ENCODE data around the gene BCL2L15.

BCL2L15 gene

GRCh38 chr1:113872219-113872935 is 15.0 kb downstream of the BCL2L15 start:
- no peak for TF ChIP-seq CTCF (IDR thresholded peaks at IDR 0.05; ENCODE audit: control insufficient read depth, extremely low read depth, insufficient read depth)
- no peak for DNase-seq (ENCODE audit: low read depth)
- H3K4me3 ChIP-seq (ENCODE audit: low read depth, low read length), result no peak overlapping the region

- DNase-seq (ENCODE audit: low read depth), result no peak
- no peak for TF ChIP-seq CTCF (IDR thresholded peaks at IDR 0.05; ENCODE audit: control insufficient read depth, extremely low read depth, insufficient read depth)
- H3K4me3 ChIP-seq (ENCODE audit: low read depth, low read length), result no peak within 1 kb of the TSS
Measured at GRCh38 chr1:113871597-113872113, 15.7 kb downstream of the BCL2L15 start, which contains the start of gene PTPN22. TSS of gene PTPN22 (minus strand) at chr1:113871712.

GRCh38 chr1:113870778-113871177 is 16.6 kb downstream of the BCL2L15 start:
- TF ChIP-seq CTCF (IDR thresholded peaks at IDR 0.05; ENCODE audit: control insufficient read depth, extremely low read depth, insufficient read depth), result no peak
- no peak overlapping the region for H3K4me3 ChIP-seq (ENCODE audit: low read depth, low read length)
- no peak for DNase-seq (ENCODE audit: low read depth)

- no peak for TF ChIP-seq CTCF (IDR thresholded peaks at IDR 0.05; ENCODE audit: control insufficient read depth, extremely low read depth, insufficient read depth)
- no peak for DNase-seq (ENCODE audit: low read depth)
Measured at GRCh38 chr1:113868387-113869083, 18.8 kb downstream of the BCL2L15 start.

GRCh38 chr1:113861641-113862040 is 25.7 kb downstream of the BCL2L15 start:
- no peak overlapping the region for H3K4me3 ChIP-seq (ENCODE audit: low read depth, low read length)
- no peak for TF ChIP-seq CTCF (IDR thresholded peaks at IDR 0.05; ENCODE audit: control insufficient read depth, extremely low read depth, insufficient read depth)
- DNase-seq (ENCODE audit: low read depth), result no peak

More at GRCh38 chr1:113868387-113869083, 18.8 kb downstream of the BCL2L15 start:
- H3K4me3 ChIP-seq (ENCODE audit: low read depth, low read length), result no peak overlapping the region

- TF ChIP-seq CTCF (IDR thresholded peaks at IDR 0.05; ENCODE audit: control insufficient read depth, extremely low read depth, insufficient read depth), result no peak
- no peak for DNase-seq (ENCODE audit: low read depth)
Measured at GRCh38 chr1:113860891-113861290, 26.5 kb downstream of the BCL2L15 start.

More at GRCh38 chr1:113860891-113861290, 26.5 kb downstream of the BCL2L15 start:
- no peak overlapping the region for H3K4me3 ChIP-seq (ENCODE audit: low read depth, low read length)

Measured in LNCaP clone FGC (cell line).